Ascending aorta (tissue), 2 donors: ENCODE measurements around the gene CDX4. TPM values are rescaled to one million over a fixed set of nuclear protein-coding genes. Genes with fewer than 3 reads are reported as not detected.
"Not testable (repeated sequence)": the region's sequence is repeated elsewhere in the genome, so short reads cannot be mapped to it uniquely, and the experiment has no call there.

Experiments used
- DNase-seq, 2 donors: peaks; one replicate each; pipeline ENCODE4 v3.0.0-alpha.2; 2019; ENCODE audit warnings: low spot score in 2 of 2
- H3K27ac ChIP-seq, 2 donors: fragments of 200-600 bp; sonication (generic); one replicate each; pipeline ENCODE4 v1.5.1; 2016 to 2017; ENCODE audit warnings: mild to moderate bottlenecking in 1 of 2
- H3K27me3 ChIP-seq: fragments of 200-600 bp; sonication (generic); one replicate; pipeline ENCODE4 v1.5.1; 2017
- H3K36me3 ChIP-seq, 2 donors: fragments of 200-600 bp; sonication (generic); one replicate each; pipeline ENCODE4 v1.5.1; 2016
- H3K4me1 ChIP-seq, 2 donors: fragments of 200-600 bp; sonication (generic); one replicate each; pipeline ENCODE4 v1.5.1; 2016 to 2017; ENCODE audit warnings: mild to moderate bottlenecking in 1 of 2
- H3K4me3 ChIP-seq, 2 donors: fragments of 200-600 bp; sonication (generic); one replicate each; pipeline ENCODE4 v1.5.1; 2016 to 2017; ENCODE audit warnings: mild to moderate bottlenecking in 1 of 2
- H3K9me3 ChIP-seq, 2 donors: fragments of 200-600 bp; sonication (generic); one replicate each; pipeline ENCODE4 v1.5.1; 2016
- CTCF ChIP-seq, 3 experiments: fragments of 200-600 bp in 2 of 3; fragments of 450-650 bp in 1 of 3; sonication (generic) in 2 of 3; IDR thresholded peaks; one replicate each; pipeline ENCODE4 v1.5.1; 2016 to 2019; ENCODE audit warnings: antibody characterized with exemption in 3 of 3, mild to moderate bottlenecking in 1 of 3, moderate library complexity in 1 of 3
- intact Hi-C: fragments of 100-400 bp; cut with DNase I; formaldehyde crosslinking; loops from one replicate; pipeline ENCODE4 v1.15.1; 2023
- total RNA-seq: library from RNA; depleted of rRNA; stranded (reverse); fragments of >200 nt; gene quantifications from one replicate; pipeline ENCODE4 v1.1.0, GENCODE V29; 2016

The CDX4 gene
- total RNA-seq, 1 donor from 2014 or later = not detected

GRCh38 chrX:73481521-73481920 is 34.7 kb downstream of the CDX4 start:
- Histone ChIP-seq H3K4me3 (no peak overlapping the region), H3K27ac (no peak overlapping the region), H3K9me3 (no peaks in the 10 kb centered on the region), H3K4me1 (no peaks in the 10 kb centered on the region), H3K27me3 (no peaks in the 10 kb centered on the region), H3K36me3 (no peaks in the 10 kb centered on the region)
- DNase-seq = no peak
- intact Hi-C loops = no loop called here
- no peak for TF ChIP-seq CTCF (IDR thresholded peaks at IDR 0.05)

GRCh38 chrX:73490661-73491060 is 43.8 kb downstream of the CDX4 start:
- Histone ChIP-seq H3K9me3 (peaks cover 0 to 3% of the 10 kb centered on the region in 2 donors), H3K36me3 (no peaks in the 10 kb centered on the region), H3K27ac (no peak overlapping the region), H3K27me3 (no peaks in the 10 kb centered on the region), H3K4me1 (no peaks in the 10 kb centered on the region), H3K4me3 (no peak overlapping the region)
- no peak for DNase-seq
- no peak for TF ChIP-seq CTCF (IDR thresholded peaks at IDR 0.05)
- intact Hi-C loops = no loop called here

- intact Hi-C loops, DNase-seq, H3K27me3 ChIP-seq, H3K9me3 ChIP-seq, H3K4me3 ChIP-seq, H3K36me3 ChIP-seq, H3K27ac ChIP-seq, H3K4me1 ChIP-seq: not testable (repeated sequence)
These were observed 45.3 kb downstream of the CDX4 start for GRCh38 chrX:73492178-73492577.

Other genes starting within 250 kb of the CDX4 start
- 0.11 TPM for gene NAP1L2, start 232.2 kb upstream of the CDX4 start, total RNA-seq
- 3.7 TPM for gene CHIC1, start 116.1 kb downstream of the CDX4 start, total RNA-seq